ENCODE data around the gene NLGN1. TPM values are rescaled to one million over a fixed set of nuclear protein-coding genes. Genes with fewer than 3 reads are reported as not detected.

Gene NLGN1
- total and polyA plus RNA-seq, 11 donors, result 1.8 to 27.6 (median 15.5) TPM

- no peak for DNase-seq
- H3K27me3 ChIP-seq, result peaks cover 0 to 42% (median 0%) of the 10 kb centered on the region in 9 donors
- H3K36me3 ChIP-seq, result no peaks in the 10 kb centered on the region
- H3K27ac ChIP-seq, result peak overlapping the region in 1 of 12 donors; percentile 90
- no peak for ATAC-seq
- H3K4me1 ChIP-seq, result peaks cover 0 to 34% (median 6%) of the 10 kb centered on the region in 12 donors
- WGBS, 4 donors, result 53 to 67% (median 57%) methylated on average over 1 of the region's 1 CpG
- peak overlapping the region in 9 of 12 donors; percentile 6 to 81 (median 69) for H3K4me3 ChIP-seq
- intact Hi-C loops (cut with DNase I), result loop anchor here in 5 of 10 donors (5.0 to 10.0 kb wide), 8 partner anchors 412 to 1043 kb away; no protein-coding TSS in a partner anchor
- TF ChIP-seq CTCF (IDR thresholded peaks at IDR 0.05), result no peak
- TF ChIP-seq POLR2A (IDR thresholded peaks at IDR 0.05), result no peak
- no peaks in the 10 kb centered on the region for H3K9me3 ChIP-seq
These were observed 1.5 kb downstream of the NLGN1 start for GRCh38 chr3:173399044-173399443.

DNA sequence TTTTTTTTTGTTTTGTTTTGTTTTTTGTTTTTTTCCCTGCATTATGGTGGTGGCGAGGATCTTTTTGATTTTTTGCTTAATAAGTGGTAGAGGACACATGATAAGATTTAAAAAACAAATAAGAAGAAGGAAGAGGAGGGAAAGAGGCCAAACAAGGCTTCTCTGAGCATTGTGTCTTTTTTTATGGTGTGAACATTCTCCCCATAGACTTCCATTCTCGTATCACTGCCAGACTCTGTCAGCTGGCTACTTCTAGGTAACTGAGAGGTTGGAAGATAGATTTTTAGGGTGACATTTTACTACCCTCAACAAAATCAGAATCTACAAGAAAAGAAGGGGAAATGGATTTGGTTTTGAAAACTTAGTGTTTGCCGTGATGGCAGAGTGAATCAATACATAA, 3.8 kb downstream of the NLGN1 start:
- no peak for ATAC-seq
- Histone ChIP-seq H3K36me3 (no peaks in the 10 kb centered on the region), H3K9me3 (no peaks in the 10 kb centered on the region), H3K4me3 (no peak overlapping the region), H3K4me1 (peaks cover 0 to 18% (median 4%) of the 10 kb centered on the region in 12 donors), H3K27ac (no peak overlapping the region), H3K27me3 (peaks cover 0 to 28% (median 0%) of the 10 kb centered on the region in 9 donors)
- 52 to 75% (median 58%) methylated on average over 3 of the region's 3 CpGs for WGBS, 4 donors
- TF ChIP-seq CTCF (IDR thresholded peaks at IDR 0.05) (no peak), POLR2A (IDR thresholded peaks at IDR 0.05) (no peak)
- no peak for DNase-seq
- intact Hi-C loops (cut with DNase I), result loop anchor here in 1 of 10 donors (10.0 kb wide), 1 partner anchor 587 kb away; no protein-coding TSS in a partner anchor

DNA sequence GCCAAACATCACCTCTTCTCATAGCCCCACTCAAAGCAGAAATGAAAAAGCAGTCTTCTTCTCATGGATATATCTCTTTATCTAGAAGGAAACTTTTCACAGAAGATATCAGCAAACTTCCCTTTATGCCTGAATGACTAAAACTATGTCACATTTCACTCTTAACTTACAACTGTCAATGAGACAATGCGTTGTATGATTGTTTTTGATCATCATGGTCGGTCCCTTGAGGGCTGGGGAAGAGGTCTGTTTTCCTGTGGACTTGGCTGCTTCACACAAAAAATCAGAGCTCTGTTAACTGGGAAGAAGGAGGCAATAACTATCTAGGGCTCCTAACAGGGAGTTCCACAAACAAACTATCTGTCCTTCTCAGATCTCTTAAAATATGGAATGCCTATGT, 5.1 kb downstream of the NLGN1 start:
- DNase-seq (no peak), ATAC-seq (no peak)
- intact Hi-C loops (cut with DNase I), result loop anchor here in 1 of 10 donors (10.0 kb wide), 1 partner anchor 588 kb away; no protein-coding TSS in a partner anchor
- Histone ChIP-seq H3K27me3 (peaks cover 0 to 16% (median 0%) of the 10 kb centered on the region in 9 donors), H3K36me3 (no peaks in the 10 kb centered on the region), H3K4me3 (no peak overlapping the region), H3K9me3 (no peaks in the 10 kb centered on the region), H3K27ac (no peak overlapping the region), H3K4me1 (peaks cover 0 to 15% (median 3%) of the 10 kb centered on the region in 12 donors)
- TF ChIP-seq POLR2A (IDR thresholded peaks at IDR 0.05), result no peak
- WGBS, 4 donors, result 35 to 45% (median 38%) methylated on average over 2 of the region's 2 CpGs

DNA sequence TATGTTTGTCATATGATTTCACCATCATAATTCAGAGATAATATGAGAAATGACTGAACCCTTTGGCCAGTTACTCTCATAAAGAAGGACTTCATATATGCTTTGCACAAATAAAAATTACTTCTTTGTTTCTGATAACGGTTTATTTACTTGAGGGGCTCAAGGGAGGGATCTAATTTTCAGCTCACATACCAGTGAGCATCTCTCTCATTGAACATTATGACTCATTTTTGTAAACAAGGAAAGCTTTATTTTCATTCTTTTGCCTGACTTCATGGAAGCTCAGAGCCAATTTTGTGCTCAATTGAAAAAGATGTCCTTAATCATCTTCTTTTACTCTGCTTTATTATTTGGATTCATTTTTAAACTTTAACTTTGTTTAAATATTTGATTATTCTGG, 5.8 kb downstream of the NLGN1 start:
- no peak for DNase-seq
- Histone ChIP-seq H3K27me3 (peaks cover 0 to 9% (median 0%) of the 10 kb centered on the region in 9 donors), H3K36me3 (no peaks in the 10 kb centered on the region), H3K4me3 (no peak overlapping the region), H3K27ac (no peak overlapping the region), H3K9me3 (no peaks in the 10 kb centered on the region), H3K4me1 (peaks cover 0 to 12% (median 1%) of the 10 kb centered on the region in 12 donors)
- intact Hi-C loops (cut with DNase I), result loop anchor here in 1 of 10 donors (10.0 kb wide), 1 partner anchor 589 kb away; no protein-coding TSS in a partner anchor
- WGBS, 4 donors, result 63 to 81% (median 74%) methylated on average over 1 of the region's 1 CpG
- TF ChIP-seq CTCF (IDR thresholded peaks at IDR 0.05) (no peak), POLR2A (IDR thresholded peaks at IDR 0.05) (no peak)
- ATAC-seq, result no peak

All from heart left ventricle (tissue), 16 donors.